ENCODE results near the gene NUP93. TPM values are rescaled to one million over a fixed set of nuclear protein-coding genes. Genes with fewer than 3 reads are reported as not detected.

Gene NUP93
- total and polyA plus RNA-seq, 2 experiments from 2014 or later: 23.5 to 35.7 TPM

DNA sequence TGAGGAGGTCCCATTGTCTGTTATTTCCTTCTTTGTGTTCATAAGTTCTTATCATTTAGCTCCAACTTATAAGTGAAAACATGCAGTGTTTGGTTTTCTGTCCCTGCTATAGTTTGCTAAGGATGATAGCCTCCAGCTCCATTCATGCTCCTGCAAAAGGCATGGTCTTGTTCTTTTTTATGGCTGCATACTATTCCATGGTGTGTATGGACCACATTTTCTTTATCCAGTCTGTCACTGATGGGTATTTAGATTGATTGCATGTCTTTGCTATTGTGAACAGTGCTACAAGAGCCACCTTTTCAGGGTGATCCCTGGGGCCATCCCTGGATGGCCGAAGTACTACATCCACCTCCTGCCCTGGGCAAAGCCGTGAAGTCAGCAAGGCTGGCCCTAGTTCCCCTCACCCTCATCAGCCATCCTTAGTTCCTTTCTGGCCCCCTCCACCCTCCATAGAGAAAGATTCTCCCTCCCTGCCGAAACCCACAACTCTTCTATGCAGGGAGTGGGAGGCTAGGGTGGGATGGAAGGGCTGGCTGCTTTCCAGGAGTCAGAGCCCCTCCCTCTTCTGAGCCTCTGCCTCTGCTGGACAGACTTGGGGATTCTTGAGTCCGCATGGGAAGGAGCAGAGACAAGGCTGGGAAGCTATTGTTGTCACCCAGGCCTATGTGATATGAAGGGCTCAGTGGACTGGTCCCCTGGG lies 39.4 kb upstream of the NUP93 start:
- no peak overlapping the region for H3K27ac ChIP-seq
- H3K9me2 ChIP-seq (replicated peaks; ENCODE audit: insufficient read depth): no peaks in the 10 kb centered on the region
- H2AFZ ChIP-seq: no peak overlapping the region
- no peak overlapping the region for H3K4me3 ChIP-seq
- no peak overlapping the region for H3K4me2 ChIP-seq
- H3K36me3 ChIP-seq (replicated peaks; ENCODE audit: insufficient read depth, low read depth): no peaks in the 10 kb centered on the region
- H3K9me3 ChIP-seq (ENCODE audit: low read depth): no peaks in the 10 kb centered on the region
- no peaks in the 10 kb centered on the region for H4K20me1 ChIP-seq (ENCODE audit: insufficient read depth, poor library complexity, severe bottlenecking)
- no peaks in the 10 kb centered on the region for H3K27me3 ChIP-seq
- TF ChIP-seq EZH2phosphoT487 (IDR thresholded peaks at IDR 0.05; ENCODE audit: low read depth, severe bottlenecking, unreplicated experiment) (no peak), EZH2 (IDR thresholded peaks at IDR 0.05; ENCODE audit: borderline replicate concordance) (no peak)
- TF ChIP-seq, protein P1, sequence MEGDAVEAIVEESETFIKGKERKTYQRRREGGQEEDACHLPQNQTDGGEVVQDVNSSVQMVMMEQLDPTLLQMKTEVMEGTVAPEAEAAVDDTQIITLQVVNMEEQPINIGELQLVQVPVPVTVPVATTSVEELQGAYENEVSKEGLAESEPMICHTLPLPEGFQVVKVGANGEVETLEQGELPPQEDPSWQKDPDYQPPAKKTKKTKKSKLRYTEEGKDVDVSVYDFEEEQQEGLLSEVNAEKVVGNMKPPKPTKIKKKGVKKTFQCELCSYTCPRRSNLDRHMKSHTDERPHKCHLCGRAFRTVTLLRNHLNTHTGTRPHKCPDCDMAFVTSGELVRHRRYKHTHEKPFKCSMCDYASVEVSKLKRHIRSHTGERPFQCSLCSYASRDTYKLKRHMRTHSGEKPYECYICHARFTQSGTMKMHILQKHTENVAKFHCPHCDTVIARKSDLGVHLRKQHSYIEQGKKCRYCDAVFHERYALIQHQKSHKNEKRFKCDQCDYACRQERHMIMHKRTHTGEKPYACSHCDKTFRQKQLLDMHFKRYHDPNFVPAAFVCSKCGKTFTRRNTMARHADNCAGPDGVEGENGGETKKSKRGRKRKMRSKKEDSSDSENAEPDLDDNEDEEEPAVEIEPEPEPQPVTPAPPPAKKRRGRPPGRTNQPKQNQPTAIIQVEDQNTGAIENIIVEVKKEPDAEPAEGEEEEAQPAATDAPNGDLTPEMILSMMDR (IDR thresholded peaks at IDR 0.05; ENCODE audit: poor library complexity): no peak
- H3K4me1 ChIP-seq (ENCODE audit: insufficient read depth): no peaks in the 10 kb centered on the region
- H3K79me2 ChIP-seq: no peaks in the 10 kb centered on the region
- no peak for DNase-seq (ENCODE audit: low spot score)
- WGBS (ENCODE audit: low lambda C conversion rate, missing lambda C conversion rate): 92% methylated on average over 4 of the region's 4 CpGs

DNA sequence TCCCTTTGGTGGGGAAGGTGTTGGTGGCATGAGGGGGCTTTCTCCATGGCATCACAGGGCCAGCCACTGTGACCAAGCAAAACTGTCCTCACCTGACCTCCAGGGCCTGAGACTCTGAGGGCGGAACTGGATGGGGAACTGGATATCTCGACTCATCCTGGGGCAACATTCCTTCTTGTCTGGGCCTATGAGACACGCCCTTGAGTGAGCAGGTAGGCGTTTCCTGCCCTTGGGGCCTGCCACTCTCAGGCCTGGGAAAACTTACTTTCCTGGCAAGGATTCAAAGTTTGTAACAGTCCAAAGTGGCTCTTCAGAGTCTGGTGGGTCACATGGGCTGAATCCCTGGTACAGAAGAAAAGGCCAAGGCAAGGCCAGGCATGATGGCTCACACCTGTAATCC lies 38.0 kb upstream of the NUP93 start:
- peak; percentile 61 for DNase-seq (ENCODE audit: low spot score)
- H3K4me1 ChIP-seq (ENCODE audit: insufficient read depth): no peaks in the 10 kb centered on the region
- H3K36me3 ChIP-seq (replicated peaks; ENCODE audit: insufficient read depth, low read depth): no peaks in the 10 kb centered on the region
- no peaks in the 10 kb centered on the region for H3K9me2 ChIP-seq (replicated peaks; ENCODE audit: insufficient read depth)
- H3K9me3 ChIP-seq (ENCODE audit: low read depth): no peaks in the 10 kb centered on the region
- TF ChIP-seq, protein P1 (IDR thresholded peaks at IDR 0.05; ENCODE audit: poor library complexity): no peak
- TF ChIP-seq EZH2 (IDR thresholded peaks at IDR 0.05; ENCODE audit: borderline replicate concordance) (no peak), EZH2phosphoT487 (IDR thresholded peaks at IDR 0.05; ENCODE audit: low read depth, severe bottlenecking, unreplicated experiment) (no peak)
- no peaks in the 10 kb centered on the region for H3K27me3 ChIP-seq
- no peak overlapping the region for H3K4me2 ChIP-seq
- H3K4me3 ChIP-seq: no peak overlapping the region
- H4K20me1 ChIP-seq (ENCODE audit: insufficient read depth, poor library complexity, severe bottlenecking): no peaks in the 10 kb centered on the region
- no peak overlapping the region for H3K27ac ChIP-seq
- 52% methylated on average over 4 of the region's 4 CpGs for WGBS (ENCODE audit: low lambda C conversion rate, missing lambda C conversion rate)
- no peaks in the 10 kb centered on the region for H3K79me2 ChIP-seq
- H2AFZ ChIP-seq: no peak overlapping the region

DNA sequence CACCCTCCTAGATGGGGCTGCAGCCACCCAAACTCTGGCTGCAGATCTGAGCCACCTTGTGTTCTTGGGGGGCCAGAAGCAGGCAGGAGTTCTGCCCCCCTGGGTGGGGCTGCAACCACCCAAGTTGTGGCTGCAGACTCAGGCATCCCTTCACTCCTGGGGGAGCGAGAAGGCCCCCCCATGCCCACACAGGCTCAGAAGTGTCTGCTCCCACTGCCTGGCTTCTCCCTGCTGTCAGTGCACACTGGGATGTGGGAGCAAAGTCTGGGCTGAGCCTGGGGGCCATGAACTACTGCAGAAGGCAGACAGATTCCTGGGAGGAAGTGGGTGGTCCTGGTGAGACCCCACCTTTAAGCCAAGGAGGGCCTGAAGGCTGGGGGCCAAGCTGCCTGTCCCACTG lies 34.7 kb upstream of the NUP93 start:
- Histone ChIP-seq H3K27ac (no peak overlapping the region), H3K4me3 (no peak overlapping the region), H3K4me1 (ENCODE audit: insufficient read depth) (no peaks in the 10 kb centered on the region), H3K79me2 (no peaks in the 10 kb centered on the region), H3K27me3 (no peaks in the 10 kb centered on the region), H4K20me1 (ENCODE audit: insufficient read depth, poor library complexity, severe bottlenecking) (no peaks in the 10 kb centered on the region), H2AFZ (no peak overlapping the region), H3K9me2 (replicated peaks; ENCODE audit: insufficient read depth) (no peaks in the 10 kb centered on the region), H3K36me3 (replicated peaks; ENCODE audit: insufficient read depth, low read depth) (no peaks in the 10 kb centered on the region), H3K9me3 (ENCODE audit: low read depth) (no peaks in the 10 kb centered on the region), H3K4me2 (no peak overlapping the region)
- no peak for DNase-seq (ENCODE audit: low spot score)
- WGBS (ENCODE audit: low lambda C conversion rate, missing lambda C conversion rate): 71% methylated on average over 1 of the region's 1 CpG
- no peak for TF ChIP-seq EZH2 (IDR thresholded peaks at IDR 0.05; ENCODE audit: borderline replicate concordance)
- TF ChIP-seq, protein P1 (IDR thresholded peaks at IDR 0.05; ENCODE audit: poor library complexity): no peak
- TF ChIP-seq EZH2phosphoT487 (IDR thresholded peaks at IDR 0.05; ENCODE audit: low read depth, severe bottlenecking, unreplicated experiment): no peak

All from hepatocyte (in vitro differentiated cells).